Endothelial cell of umbilical vein (primary cell): ENCODE results near the gene GSK3A. TPM values are rescaled to one million over a fixed set of nuclear protein-coding genes. Genes with fewer than 3 reads are reported as not detected.
A peak's percentile ranks its signal among the peaks of the same experiment; 100 is the strongest.

Experiments used
- BruUV-seq: library from RNA; stranded (reverse); fragments of 400-500 nt; replicated peaks from 2 replicates; lab custom pipeline; 2021; lab: Mats Ljungman, UMichigan
- CTCF ChIA-PET: fragments of 300-600, 350-600 bp; sonication (Branson Sonifier 250); formaldehyde crosslinking; loops from one replicate; lab custom pipeline; 2021; ENCODE audit warnings: antibody characterized with exemption, inconsistent platforms; lab: Charles Lee
- POLR2A ChIA-PET: fragments of 300-600, 350-600 bp; sonication (Branson Sonifier 250); formaldehyde crosslinking; loops from one replicate; lab custom pipeline; 2021; ENCODE audit warnings: antibody characterized with exemption, inconsistent platforms; lab: Charles Lee
- DNase-seq: peaks from one replicate; pipeline ENCODE4 v3.0.0-alpha.2; 2011; ENCODE audit warnings: low read depth, low spot score
- FAIRE-seq: peaks from 2 replicates; lab custom pipeline; 2011; peaks lifted over from hg19 to GRCh38; lab: Jason Lieb, UNC
- H2AFZ ChIP-seq: 2 replicates; pipeline ENCODE4 v1.6.0; 2012; ENCODE audit warnings: low read depth, low read length, control low read depth, inconsistent platforms
- H3K27ac ChIP-seq: 2 replicates; pipeline ENCODE4 v1.5.1; 2011; ENCODE audit warnings: low read depth, mild to moderate bottlenecking, control low read depth, low read length, moderate library complexity; ENCODE audit not compliant: insufficient read depth
- H3K27me3 ChIP-seq, 2 experiments: 2 replicates each; pipeline versions ENCODE4 v1.6.0 to v1.6.1; 2011; ENCODE audit warnings: low read length in 2 of 2, mixed read lengths in 1 of 2; ENCODE audit not compliant: control insufficient read depth in 2 of 2, insufficient read depth in 2 of 2
- H3K36me3 ChIP-seq, 2 experiments: 2 replicates in 1 of 2; 3 replicates in 1 of 2; pipeline ENCODE4 v1.5.1; 2011; ENCODE audit warnings: low read length in 2 of 2, mild to moderate bottlenecking in 1 of 2, moderate library complexity in 1 of 2; ENCODE audit not compliant: control insufficient read depth in 2 of 2, insufficient read depth in 2 of 2; ENCODE audit errors: extremely low read depth in 1 of 2
- H3K4me1 ChIP-seq: 3 replicates; pipeline ENCODE4 v1.5.1; 2011; ENCODE audit warnings: mild to moderate bottlenecking, low read length; ENCODE audit not compliant: control insufficient read depth, insufficient read depth; ENCODE audit errors: extremely low read depth
- H3K4me2 ChIP-seq: 2 replicates; pipeline ENCODE4 v1.6.1; 2011; ENCODE audit warnings: low read length, control low read depth, mixed read lengths; ENCODE audit not compliant: insufficient read depth
- H3K4me3 ChIP-seq, 3 experiments: fragments of 200-600 bp in 1 of 3; sonication (generic), shearing (Covaris generic) in 1 of 3; replicated peaks in 1 of 3; 2 replicates each; pipeline ENCODE4 v1.5.1; 2011 to 2016; ENCODE audit warnings: control low read depth in 3 of 3, low read length in 3 of 3, mild to moderate bottlenecking in 2 of 3, inconsistent platforms in 1 of 3, low read depth in 1 of 3, moderate library complexity in 1 of 3; ENCODE audit not compliant: insufficient read depth in 1 of 3
- H3K79me2 ChIP-seq: 2 replicates; pipeline ENCODE4 v1.6.0; 2012; ENCODE audit warnings: low read length, inconsistent platforms; ENCODE audit not compliant: control insufficient read depth, insufficient read depth
- H3K9ac ChIP-seq: replicated peaks from 2 replicates; pipeline ENCODE3; 2011; ENCODE audit warnings: low read length, control low read depth; ENCODE audit not compliant: insufficient read depth; ENCODE audit errors: extremely low read depth
- H3K9me1 ChIP-seq: replicated peaks from 3 replicates; pipeline ENCODE4 v1.6.0; 2011; ENCODE audit warnings: mild to moderate bottlenecking, low read length; ENCODE audit not compliant: control insufficient read depth, insufficient read depth; ENCODE audit errors: extremely low read depth
- H3K9me3 ChIP-seq: replicated peaks from 2 replicates; pipeline ENCODE4 v1.5.1; 2012; ENCODE audit warnings: low read length, inconsistent platforms; ENCODE audit not compliant: control insufficient read depth, insufficient read depth
- H4K20me1 ChIP-seq: replicated peaks from 2 replicates; pipeline ENCODE3; 2011; ENCODE audit warnings: mild to moderate bottlenecking, low read length; ENCODE audit not compliant: control insufficient read depth, insufficient read depth; ENCODE audit errors: extremely low read depth
- CTCF ChIP-seq, 2 donors: IDR thresholded peaks; 1 replicate in 1 of 2; 2 replicates in 1 of 2; pipeline ENCODE4 v1.5.1; 2011; ENCODE audit warnings: low read length in 2 of 2, mild to moderate bottlenecking in 2 of 2, moderate library complexity in 2 of 2, control low read depth in 1 of 2, inconsistent platforms in 1 of 2, low read depth in 1 of 2; ENCODE audit not compliant: insufficient read depth in 1 of 2; ENCODE audit errors: extremely low read depth in 1 of 2
- EZH2 ChIP-seq: IDR thresholded peaks from 2 replicates; pipeline ENCODE4 v1.6.1; 2012; ENCODE audit warnings: borderline replicate concordance, low read depth, mild to moderate bottlenecking, moderate library complexity, low read length, inconsistent platforms; ENCODE audit not compliant: severe bottlenecking
- FOS ChIP-seq: IDR thresholded peaks from 2 replicates; pipeline ENCODE4 v1.6.1; 2011; ENCODE audit warnings: mild to moderate bottlenecking, low read length, moderate library complexity, borderline replicate concordance; ENCODE audit not compliant: insufficient read depth
- GATA2 ChIP-seq: IDR thresholded peaks from 2 replicates; pipeline ENCODE4 v1.7.0; 2011; ENCODE audit warnings: low read depth, mild to moderate bottlenecking, moderate library complexity, mixed read lengths, low read length; ENCODE audit not compliant: insufficient read length, insufficient read depth
- JUN ChIP-seq: IDR thresholded peaks from 2 replicates; pipeline ENCODE4 v1.6.1; 2011; ENCODE audit warnings: borderline replicate concordance, low read depth; ENCODE audit not compliant: insufficient read length, insufficient read depth
- MYC ChIP-seq: IDR thresholded peaks from one replicate; pipeline ENCODE4 v1.6.1; 2011; ENCODE audit warnings: mild to moderate bottlenecking, low read depth, low read length
- POLR2A ChIP-seq: IDR thresholded peaks from 2 replicates; pipeline ENCODE4 v1.6.1; 2012; ENCODE audit warnings: low read depth, mild to moderate bottlenecking, control low read depth, low read length
- POLR2AphosphoS5 ChIP-seq: IDR thresholded peaks from 2 replicates; pipeline ENCODE4 v1.6.1; 2012; ENCODE audit warnings: low read depth, mild to moderate bottlenecking, control low read depth, low read length, moderate library complexity; ENCODE audit not compliant: insufficient read depth
- dilution Hi-C: fragments of 300-500 bp; cut with MboI; formaldehyde crosslinking; loops from one replicate; pipeline ENCODE4 v1.15.0; 2019; ENCODE audit warnings: low sequenced_read_pairs; ENCODE audit not compliant: extremely low pct_ligation_motif_present
- intact Hi-C: fragments of 100-400 bp; cut with micrococcal nuclease; formaldehyde crosslinking; loops from one replicate; pipeline ENCODE4 v1.10.0; 2022
- polyA plus RNA-seq, 4 experiments: library from polyadenylated mRNA; depleted of rRNA in 3 of 4; stranded (reverse) in 3 of 4; unstranded in 1 of 4; fragments of >200 nt; gene quantifications; 2 replicates each; pipeline versions ENCODE4 v1.2.1 to v1.2.3, GENCODE V29; 2011 to 2012; ENCODE audit warnings: missing spikeins in 1 of 4
- total RNA-seq: library from RNA; stranded (reverse); gene quantifications from 2 replicates; pipeline ENCODE4 v1.2.3, GENCODE V29; 2021
- TF ChIP-seq, protein P1 (sequence below): IDR thresholded peaks from 2 replicates; pipeline ENCODE4 v1.6.1; 2011; ENCODE audit not compliant: insufficient read depth, insufficient read length

The GSK3A gene
- total and polyA plus RNA-seq, 2 donors (not counting 3 experiments of a cell fraction or from before 2014, with no cell fraction given), result 49.5 to 73.7 TPM

GRCh38 chr19:42249769-42250168 lies 7.4 kb upstream of the GSK3A start:
- Histone ChIP-seq H2AFZ (no peak overlapping the region), H3K9me1 (no peaks in the 10 kb centered on the region), H4K20me1 (no peaks in the 10 kb centered on the region), H3K27ac (peak overlapping the region; percentile 67), H3K79me2 (peaks cover 51% of the 10 kb centered on the region), H3K4me3 (no peak overlapping the region), H3K9me3 (no peaks in the 10 kb centered on the region), H3K36me3 (peaks cover 7 to 27% of the 10 kb centered on the region in 2 experiments), H3K4me1 (peaks cover 37% of the 10 kb centered on the region), H3K4me2 (no peak overlapping the region), H3K9ac (no peak overlapping the region), H3K27me3 (no peaks in the 10 kb centered on the region)
- CTCF ChIA-PET, result interaction anchor here (11.8 kb wide), 1 partner anchor 30 kb away, joined by 365 read pairs; no protein-coding TSS in a partner anchor
- intact Hi-C loops (no loop called here), dilution Hi-C loops (no loop called here)
- TF ChIP-seq EZH2, result no peak
- no peak for TF ChIP-seq POLR2A
- TF ChIP-seq FOS, result no peak
- TF ChIP-seq POLR2AphosphoS5, result no peak
- TF ChIP-seq, protein P1, sequence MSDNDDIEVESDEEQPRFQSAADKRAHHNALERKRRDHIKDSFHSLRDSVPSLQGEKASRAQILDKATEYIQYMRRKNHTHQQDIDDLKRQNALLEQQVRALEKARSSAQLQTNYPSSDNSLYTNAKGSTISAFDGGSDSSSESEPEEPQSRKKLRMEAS, result no peak
- no peak for TF ChIP-seq JUN
- no peak for TF ChIP-seq CTCF (IDR thresholded peaks at IDR 0.05; ENCODE audit: extremely low read depth in 1 of 2, insufficient read depth in 1 of 2, low read depth in 1 of 2, low read length in 2 of 2)
- TF ChIP-seq MYC, result no peak
- TF ChIP-seq GATA2, result no peak
- no peak for FAIRE-seq
- BruUV-seq, result no TSS peak
- POLR2A ChIA-PET, result interaction anchor here (1.2 kb wide), 1 partner anchor 30 kb away, joined by 5 read pairs; no protein-coding TSS in a partner anchor
- no peak for DNase-seq
